PC-9 (cell line): Measurements from ENCODE around the gene AKIP1. TPM values are rescaled to one million over a fixed set of nuclear protein-coding genes. Genes with fewer than 3 reads are reported as not detected.

ENCODE experiments used
- BruUV-seq: library from RNA; stranded (reverse); fragments of 400-500 nt; replicated peaks from 2 replicates; lab custom pipeline; 2021; lab: Mats Ljungman, UMichigan
- CTCF ChIA-PET: fragments of 300-600 bp; sonication (Branson Sonifier 250); formaldehyde crosslinking; loops from one replicate; lab custom pipeline; 2022; ENCODE audit warnings: antibody characterized with exemption; lab: Charles Lee
- POLR2A ChIA-PET: fragments of 300-600 bp; sonication (Branson Sonifier 250); formaldehyde crosslinking; loops from one replicate; lab custom pipeline; 2022; ENCODE audit warnings: antibody characterized with exemption; ENCODE audit not compliant: unreplicated experiment; lab: Charles Lee
- DNase-seq, 2 experiments: peaks; one replicate each; pipeline versions ENCODE4 v3.0.0 to v3.0.0-alpha.2; 2015 to 2022; ENCODE audit warnings: mixed read lengths in 1 of 2
- H2AFZ ChIP-seq: fragments of 200-600 bp; sonication (generic); 2 replicates; pipeline ENCODE4 v1.8.1; 2017; ENCODE audit warnings: antibody characterized with exemption
- H3F3A ChIP-seq: fragments of 200-600 bp; sonication (generic); 2 replicates; pipeline ENCODE4 v1.8.1; 2017; ENCODE audit warnings: antibody characterized with exemption, mild to moderate bottlenecking, low read depth; ENCODE audit not compliant: insufficient read depth
- H3K27ac ChIP-seq: fragments of 200-600 bp; sonication (generic); 2 replicates; pipeline ENCODE4 v1.6.1; 2016; ENCODE audit warnings: mixed run types
- H3K27me3 ChIP-seq: fragments of 200-600 bp; sonication (generic); 2 replicates; pipeline ENCODE4 v1.6.1; 2016; ENCODE audit warnings: low read depth, mixed run types; ENCODE audit not compliant: insufficient read depth
- H3K36me3 ChIP-seq: fragments of 200-600 bp; sonication (generic); 2 replicates; pipeline ENCODE4 v1.6.1; 2016; ENCODE audit warnings: low read depth, mixed run types
- H3K4me1 ChIP-seq: fragments of 200-600 bp; sonication (generic); replicated peaks from 2 replicates; pipeline ENCODE4 v1.6.1; 2016; ENCODE audit warnings: mixed run types; ENCODE audit not compliant: insufficient read depth
- H3K4me2 ChIP-seq: fragments of 200-600 bp; sonication (generic); 2 replicates; pipeline ENCODE4 v1.6.1; 2017; ENCODE audit warnings: mixed run types
- H3K4me3 ChIP-seq: fragments of 200-600 bp; sonication (generic); 2 replicates; pipeline ENCODE4 v1.6.1; 2016; ENCODE audit warnings: mixed run types
- H3K79me2 ChIP-seq: fragments of 200-600 bp; sonication (generic); 2 replicates; pipeline ENCODE4 v1.6.1; 2017; ENCODE audit warnings: low read depth, mixed run types
- H3K9me2 ChIP-seq: fragments of 200-600 bp; sonication (generic); 2 replicates; pipeline ENCODE4 v1.8.1; 2017; ENCODE audit warnings: mild to moderate bottlenecking; ENCODE audit not compliant: insufficient read depth
- H3K9me3 ChIP-seq: fragments of 200-600 bp; sonication (generic); 2 replicates; pipeline ENCODE4 v1.8.1; 2016; ENCODE audit warnings: low read depth; ENCODE audit not compliant: insufficient read depth
- H4K20me1 ChIP-seq: fragments of 200-600 bp; sonication (generic); 2 replicates; pipeline ENCODE4 v1.8.1; 2017; ENCODE audit not compliant: insufficient read depth
- CTCF ChIP-seq: fragments of 200-600 bp; sonication (generic); conservative IDR thresholded peaks from 2 replicates; pipeline ENCODE4 v1.6.1; 2017; ENCODE audit warnings: mixed run types, antibody characterized with exemption, mild to moderate bottlenecking, moderate library complexity
- EZH2 ChIP-seq: fragments of 200-600 bp; sonication (generic); IDR thresholded peaks from 2 replicates; pipeline ENCODE4 v1.8.0; 2017; ENCODE audit warnings: antibody characterized with exemption, low read depth
- intact Hi-C: fragments of 100-400 bp; cut with micrococcal nuclease; formaldehyde crosslinking; loops from one replicate; pipeline ENCODE4 v1.10.0; 2022; ENCODE audit not compliant: unreplicated experiment
- total RNA-seq: library from RNA; stranded (reverse); gene quantifications from 2 replicates; pipeline ENCODE4 v1.2.3, GENCODE V29; 2021

AKIP1 gene
- total RNA-seq, 1 experiment from 2014 or later = 17.7 TPM

GRCh38 chr11:8956860-8957259 is 45.9 kb downstream of the AKIP1 start:
- no peaks in the 10 kb centered on the region for H3K4me1 ChIP-seq
- H3K36me3 ChIP-seq = no peaks in the 10 kb centered on the region
- intact Hi-C loops = no loop called here
- H2AFZ ChIP-seq = no peak overlapping the region
- H3K4me3 ChIP-seq = no peak overlapping the region
- no peaks in the 10 kb centered on the region for H3K27me3 ChIP-seq
- H3K4me2 ChIP-seq = no peak overlapping the region
- ChIA-PET CTCF (no interaction called here), POLR2A (interaction anchor here (0.5 kb wide), 1 partner anchor 158 kb away, joined by 16 read pairs; no protein-coding TSS in a partner anchor)
- no peak for DNase-seq
- TF ChIP-seq EZH2 = no peak
- TF ChIP-seq CTCF = no peak
- H3K9me3 ChIP-seq = no peaks in the 10 kb centered on the region
- H3F3A ChIP-seq = no peaks in the 10 kb centered on the region
- no TSS peak for BruUV-seq
- no peaks in the 10 kb centered on the region for H3K9me2 ChIP-seq
- no peak overlapping the region for H3K27ac ChIP-seq
- H4K20me1 ChIP-seq = no peaks in the 10 kb centered on the region
- peaks cover 12% of the 10 kb centered on the region; the same call in 1 of the 2 replicates for H3K79me2 ChIP-seq

GRCh38 chr11:8959546-8960166 is 48.7 kb downstream of the AKIP1 start:
- Histone ChIP-seq H3K36me3 (no peaks in the 10 kb centered on the region), H3K4me1 (peaks cover 10% of the 10 kb centered on the region), H3F3A (no peaks in the 10 kb centered on the region), H3K27me3 (no peaks in the 10 kb centered on the region), H2AFZ (no peak overlapping the region), H3K4me2 (no peak overlapping the region), H3K79me2 (peaks cover 31% of the 10 kb centered on the region), H3K27ac (no peak overlapping the region), H4K20me1 (no peaks in the 10 kb centered on the region), H3K9me2 (no peaks in the 10 kb centered on the region), H3K4me3 (no peak overlapping the region), H3K9me3 (no peaks in the 10 kb centered on the region)
- TF ChIP-seq EZH2 (no peak), CTCF (peak; percentile 75)
- CTCF ChIA-PET = interaction anchor here (0.7 to 1.1 kb wide), 3 partner anchors 42 to 260 kb away, joined by 3 to 4 read pairs (median 3); no protein-coding TSS in a partner anchor
- intact Hi-C loops = loop anchor here (2.0 to 10.0 kb wide), 6 partner anchors 43 to 735 kb away; no protein-coding TSS in a partner anchor
- peak; percentile 30 to 56 for DNase-seq
- BruUV-seq = no TSS peak
- POLR2A ChIA-PET = interaction anchor here (0.6 kb wide), 1 partner anchor 272 kb away, joined by 3 read pairs; no protein-coding TSS in a partner anchor

- H3K27ac ChIP-seq = no peak overlapping the region
- peaks cover 15% of the 10 kb centered on the region for H3K4me1 ChIP-seq
- ChIA-PET POLR2A (no interaction called here), CTCF (no interaction called here)
- H3K9me2 ChIP-seq = no peaks in the 10 kb centered on the region
- no peaks in the 10 kb centered on the region for H3K27me3 ChIP-seq
- TF ChIP-seq CTCF (no peak), EZH2 (no peak)
- H3K36me3 ChIP-seq = no peaks in the 10 kb centered on the region
- no peaks in the 10 kb centered on the region for H4K20me1 ChIP-seq
- H3K4me2 ChIP-seq = no peak overlapping the region
- DNase-seq = no peak
- H3F3A ChIP-seq = no peaks in the 10 kb centered on the region
- intact Hi-C loops = loop anchor here (10.0 kb wide), 2 partner anchors 577 to 737 kb away; no protein-coding TSS in a partner anchor
- no peak overlapping the region for H3K4me3 ChIP-seq
- H3K9me3 ChIP-seq = no peaks in the 10 kb centered on the region
- no peak overlapping the region for H2AFZ ChIP-seq
- BruUV-seq = no TSS peak
- H3K79me2 ChIP-seq = peaks cover 31% of the 10 kb centered on the region
These were observed 50.4 kb downstream of the AKIP1 start for GRCh38 chr11:8961401-8961800.
